ENCODE measurements around the gene FUCA1. TPM values are rescaled to one million over a fixed set of nuclear protein-coding genes. Genes with fewer than 3 reads are reported as not detected.

FUCA1 gene
- total and polyA plus RNA-seq, 10 of the 15 experiments (the other 5 are each of a cell fraction or from before 2014, with no cell fraction given) = 33.3 to 117 (median 52.6) TPM

- TF ChIP-seq TCF12 (IDR thresholded peaks at IDR 0.05; ENCODE audit: low read depth, low read length) (peak; percentile 75), SUPT20H (IDR thresholded peaks at IDR 0.05; ENCODE audit: borderline replicate concordance, control insufficient read depth, low read depth, low read length) (no peak), FOXK2 (IDR thresholded peaks at IDR 0.05) (peak; percentile 94)
These were observed 40.6 kb upstream of the FUCA1 start (continued) for GRCh38 chr1:23908453-23909341.

- SMC1A ChIA-PET (ENCODE audit: uncharacterized antibody, unreplicated experiment) = interaction anchor here (0.6 to 7.7 kb wide), 5 partner anchors 9 to 127 kb away, joined by 3 to 66 read pairs (median 5); no protein-coding TSS in a partner anchor
- FAIRE-seq = no peak
- POLR2A ChIA-PET = interaction anchor here (0.6 to 2.4 kb wide), 6 partner anchors 18 to 131 kb away, joined by 4 to 16 read pairs (median 6); partner anchors contain the start of genes PNRC2 and SRSF10
- no peaks in the 10 kb centered on the region for H4K20me1 ChIP-seq (ENCODE audit: control insufficient read depth, insufficient read depth)
- no peak overlapping the region; the same call in 1 of the 2 replicates for H3K4me3 ChIP-seq
- 62% methylated on average over 1 of the region's 1 CpG for WGBS (ENCODE audit: insufficient coverage, insufficient replicate concordance, low lambda C conversion rate, missing lambda C conversion rate)
- in situ Hi-C loops (cut with MboI) (no loop called here), intact Hi-C loops (cut with micrococcal nuclease; ENCODE audit: unreplicated experiment) (no loop called here)
- RAD21 ChIA-PET (ENCODE audit: unreplicated experiment) = interaction anchor here (0.7 to 5.9 kb wide), 4 partner anchors 9 to 96 kb away, joined by 3 to 54 read pairs (median 15); no protein-coding TSS in a partner anchor
- no TSS peak for BruUV-seq (replicated peaks)
- H3K4me2 ChIP-seq (ENCODE audit: control insufficient read depth, insufficient read depth) = peak overlapping the region; percentile 61
- H3K9me3 ChIP-seq (replicated peaks; ENCODE audit: control insufficient read depth, insufficient read depth, low read length) = no peaks in the 10 kb centered on the region
- no peaks in the 10 kb centered on the region for H3K27me3 ChIP-seq (replicated peaks in 1 of 2; ENCODE audit: control insufficient read depth in 2 of 2, insufficient read depth in 2 of 2, low read length in 1 of 2)
- DNase-seq (ENCODE audit: low read depth, low spot score) = no peak
- peaks cover 70% of the 10 kb centered on the region for H3K79me2 ChIP-seq (ENCODE audit: control insufficient read depth, insufficient read depth, low read length)
- H2AFZ ChIP-seq (ENCODE audit: control insufficient read depth, low read depth, low read length) = no peak overlapping the region
- peak overlapping the region; percentile 98 for H3K27ac ChIP-seq (ENCODE audit: control insufficient read depth, insufficient read depth)
- no peak for ATAC-seq
- CTCF ChIA-PET = interaction anchor here (0.7 to 10.5 kb wide), 5 partner anchors 9 to 799 kb away, joined by 3 to 109 read pairs (median 6); no protein-coding TSS in a partner anchor
- peaks cover 58% of the 10 kb centered on the region for H3K4me1 ChIP-seq (ENCODE audit: control insufficient read depth, insufficient read depth, low read length)
- no peak overlapping the region for H3K9ac ChIP-seq (ENCODE audit: control insufficient read depth, insufficient read depth, low read length)
- peaks cover 0 to 5% of the 10 kb centered on the region in 2 experiments; a peak in 2 of 4 replicates for H3K36me3 ChIP-seq (ENCODE audit: control insufficient read depth in 2 of 2, insufficient read depth in 2 of 2, low read length in 1 of 2)
- TF ChIP-seq GATAD2B (conservative IDR thresholded peaks at IDR 0.05; ENCODE audit: low read depth) (no peak), NRF1 (conservative IDR thresholded peaks at IDR 0.05; ENCODE audit: low read depth, low read length) (no peak), CEBPB (IDR thresholded peaks at IDR 0.05; ENCODE audit: borderline replicate concordance in 1 of 2, low read depth in 2 of 2, low read length in 2 of 2) (no peak), TBL1XR1 (IDR thresholded peaks at IDR 0.05; ENCODE audit: low read depth, low read length) (no peak), ZNF384 (IDR thresholded peaks at IDR 0.05; ENCODE audit: borderline replicate concordance, low read depth, low read length) (peak; percentile 71)
These were observed 38.6 kb upstream of the FUCA1 start for GRCh38 chr1:23906731-23907130.
